K562 (cell line): ENCODE data around the gene DNAH17. TPM values are rescaled to one million over a fixed set of nuclear protein-coding genes. Genes with fewer than 3 reads are reported as not detected.
A peak's percentile ranks its signal among the peaks of the same experiment; 100 is the strongest.

ENCODE experiments used
- C11orf30 ChIP-seq: fragments of 450-650 bp; IDR thresholded peaks from 2 replicates; pipeline ENCODE4 v1.6.1; 2016; ENCODE audit warnings: low read depth, mild to moderate bottlenecking
- CBFA2T2 ChIP-seq: fragments of 450-650 bp; conservative IDR thresholded peaks from 2 replicates; pipeline ENCODE4 v1.6.1; 2017; ENCODE audit warnings: mild to moderate bottlenecking
- FOXK2 ChIP-seq, 2 experiments: fragments of 450-650 bp; IDR thresholded peaks in 1 of 2; conservative IDR thresholded peaks in 1 of 2; 2 replicates each; pipeline ENCODE4 v1.6.1; 2016; ENCODE audit warnings: low read depth in 2 of 2, mild to moderate bottlenecking in 1 of 2
- HNRNPL ChIP-seq: fragments of 200-400 bp; formaldehyde crosslinking; IDR thresholded peaks from 2 replicates; pipeline ENCODE4 v1.6.1; 2017; ENCODE audit warnings: low read depth, mild to moderate bottlenecking, low read length
- MCM7 ChIP-seq, 2 experiments: fragments of 450-650 bp; IDR thresholded peaks; 2 replicates each; pipeline ENCODE4 v1.6.1; 2016 to 2018
- MEF2D ChIP-seq: conservative IDR thresholded peaks from 2 replicates; pipeline ENCODE4 v1.6.1; 2016; ENCODE audit warnings: low read depth, missing genetic modification characterization, missing compliant biosample characterization
- MEIS2 ChIP-seq: fragments of 450-650 bp; IDR thresholded peaks from 2 replicates; pipeline ENCODE4 v1.6.1; 2014; ENCODE audit warnings: mild to moderate bottlenecking; ENCODE audit not compliant: partially characterized antibody
- MTA2 ChIP-seq: fragments of 450-650 bp; IDR thresholded peaks from 2 replicates; pipeline ENCODE4 v1.6.1; 2016; ENCODE audit warnings: low read depth
- NONO ChIP-seq, 2 experiments: fragments of 200-400 bp in 1 of 2; fragments of 450-650 bp in 1 of 2; formaldehyde crosslinking in 1 of 2; IDR thresholded peaks; 2 replicates each; pipeline ENCODE4 v1.6.1; 2017; ENCODE audit warnings: low read depth in 2 of 2, mild to moderate bottlenecking in 2 of 2, moderate library complexity in 2 of 2, low read length in 1 of 2
- RAD51 ChIP-seq: fragments of 450-650 bp; IDR thresholded peaks from 2 replicates; pipeline ENCODE4 v1.7.1; 2016; ENCODE audit warnings: low read depth, mild to moderate bottlenecking, borderline replicate concordance
- SIX5 ChIP-seq, 2 experiments: IDR thresholded peaks; 2 replicates each; pipeline ENCODE4 v1.6.1; 2011; ENCODE audit warnings: low read length in 2 of 2, borderline replicate concordance in 1 of 2, low read depth in 1 of 2, mild to moderate bottlenecking in 1 of 2, moderate library complexity in 1 of 2; ENCODE audit not compliant: insufficient read depth in 1 of 2
- SNAPC5 ChIP-seq: fragments of 250-450 bp; sonication (Bioruptor Pico); IDR thresholded peaks from 2 replicates; pipeline ENCODE4 v1.8.0; 2021; ENCODE audit warnings: moderate library complexity, mild to moderate bottlenecking, inconsistent platforms
- SRSF7 ChIP-seq: fragments of 200-400 bp; formaldehyde crosslinking; optimal IDR thresholded peaks from 2 replicates; pipeline ENCODE3; 2017; ENCODE audit warnings: mild to moderate bottlenecking, low read depth, low read length
- STAT5B ChIP-seq: fragments of 250-450 bp; sonication (Bioruptor Pico); IDR thresholded peaks from 2 replicates; pipeline ENCODE4 v1.8.0; 2021; ENCODE audit warnings: mild to moderate bottlenecking, inconsistent platforms
- TEAD1 ChIP-seq, 2 experiments: fragments of 450-650 bp in 1 of 2; sonication (generic) in 1 of 2; formaldehyde crosslinking; IDR thresholded peaks; 2 replicates each; pipeline versions ENCODE4 v1.4.0 to v1.8.0; 2020 to 2022; ENCODE audit warnings: mild to moderate bottlenecking in 2 of 2, missing genetic modification reagents in 1 of 2
- THRAP3 ChIP-seq: fragments of 450-650 bp; IDR thresholded peaks from 2 replicates; pipeline ENCODE4 v1.6.1; 2016; ENCODE audit warnings: mild to moderate bottlenecking, inconsistent platforms, borderline replicate concordance
- USF2 ChIP-seq: sonication (generic); formaldehyde crosslinking; IDR thresholded peaks from 2 replicates; pipeline ENCODE4 v1.5.0; 2020; ENCODE audit warnings: missing genetic modification reagents
- ZBTB2 ChIP-seq: fragments of 450-650 bp; IDR thresholded peaks from 2 replicates; pipeline ENCODE4 v1.6.1; 2016; ENCODE audit warnings: antibody characterized with exemption
- ZKSCAN1 ChIP-seq: fragments of 150-350 bp; IDR thresholded peaks from 2 replicates; pipeline ENCODE4 v1.6.1; 2016; ENCODE audit warnings: low read depth, low read length
- ZNF217 ChIP-seq: sonication (generic); formaldehyde crosslinking; IDR thresholded peaks from 2 replicates; pipeline ENCODE4 v1.8.0; 2022; ENCODE audit warnings: mild to moderate bottlenecking, missing genetic modification reagents
- ZNF668 ChIP-seq: fragments of 250-450 bp; sonication (Bioruptor Pico); IDR thresholded peaks from 2 replicates; pipeline ENCODE4 v1.8.0; 2022; ENCODE audit warnings: mild to moderate bottlenecking, inconsistent platforms
- polyA plus RNA-seq, 8 experiments: library from polyadenylated mRNA; depleted of rRNA in 4 of 8; stranded (reverse) in 5 of 8; unstranded in 3 of 8; fragments of >200 nt; fragmentation: Nextera tagmentation in 2 of 8; fragmentation: Illumina TruSeq in 1 of 8; extraction: Ambion mirVana in 2 of 8; extraction: Trizol in 1 of 8; gene quantifications; 2 replicates each; pipeline versions ENCODE4 v1.2.1 to v1.2.3, GENCODE V29; 2011 to 2014; ENCODE audit warnings: inconsistent platforms in 1 of 8, missing spikeins in 1 of 8
- total RNA-seq, 7 experiments: library from RNA; depleted of rRNA in 6 of 7; stranded (reverse); fragments of >200 nt in 6 of 7; fragmentation: Illumina TruSeq in 2 of 7; extraction: Trizol in 2 of 7; gene quantifications; 2 replicates each; pipeline versions ENCODE4 v1.2.1 to v1.2.3, GENCODE V29; 2011 to 2021; ENCODE audit warnings: low replicate concordance in 1 of 7
- TF ChIP-seq, protein P1 (sequence below), 2 experiments: fragments of 200-800 bp in 1 of 2; sonication (Bioruptor generic) in 1 of 2; sonication (generic) in 1 of 2; formaldehyde crosslinking in 1 of 2; IDR thresholded peaks in 1 of 2; conservative IDR thresholded peaks in 1 of 2; 2 replicates each; pipeline versions ENCODE4 v1.5.0 to v1.6.1; 2016 to 2020; ENCODE audit warnings: missing compliant biosample characterization in 1 of 2, missing genetic modification characterization in 1 of 2, missing genetic modification reagents in 1 of 2
- TF ChIP-seq, protein P2 (sequence below), 2 experiments: fragments of 450-650 bp in 1 of 2; sonication (generic) in 1 of 2; formaldehyde crosslinking; conservative IDR thresholded peaks; 2 replicates each; pipeline versions ENCODE4 v1.4.0 to v1.8.1; 2020 to 2022; ENCODE audit warnings: mild to moderate bottlenecking in 1 of 2, missing genetic modification reagents in 1 of 2

DNAH17 gene
- total and polyA plus RNA-seq, 9 of the 15 experiments (the other 6 are each of a cell fraction or from before 2014, with no cell fraction given): under 0.01 to 0.06 (median 0.03) TPM; not detected in 5

DNA sequence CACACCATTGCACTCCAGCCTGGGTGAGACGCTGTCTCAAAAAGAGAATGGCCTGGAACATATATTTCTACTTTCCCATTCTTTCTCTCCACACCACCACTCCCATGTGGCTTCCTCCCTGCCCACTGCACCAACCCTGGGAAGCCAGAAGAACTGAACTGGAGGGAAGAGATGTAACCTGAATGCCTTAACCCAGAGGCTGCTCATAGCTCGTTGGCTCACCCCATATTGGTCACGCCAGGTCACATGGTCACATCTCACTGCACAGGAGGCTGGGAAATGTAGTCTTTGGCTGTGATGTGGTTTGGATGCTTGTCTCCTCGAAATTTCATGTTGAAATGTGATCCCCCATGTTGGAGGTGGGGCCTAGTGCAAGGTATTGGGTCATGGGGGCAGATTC, 5.9 kb upstream of the DNAH17 start (continued):
- TF ChIP-seq SNAPC5 (no peak), ZBTB2 (no peak), USF2 (CRISPR knock-in tag) (peak; percentile 96), MCM7 (IDR thresholded peaks at IDR 0.05) (no peak), TEAD1 (CRISPR knock-in tag; IDR thresholded peaks at IDR 0.05) (0 out of 4 replicates have a peak, but pooled peaks of 1 of the 2 experiments have one; percentile 20), HNRNPL (no peak), SIX5 (IDR thresholded peaks at IDR 0.05; ENCODE audit: borderline replicate concordance in 1 of 2, insufficient read depth in 1 of 2, low read depth in 1 of 2, low read length in 2 of 2) (peak; percentile 68 to 81), ZNF668 (CRISPR knock-in tag) (no peak), ZNF217 (CRISPR knock-in tag) (no peak), MEIS2 (no peak), NONO (IDR thresholded peaks at IDR 0.05; ENCODE audit: low read depth in 2 of 2, low read length in 1 of 2) (no peak), MTA2 (no peak), CBFA2T2 (peak; percentile 31; the same call in 1 of the 2 replicates), MEF2D (tag) (no peak), SRSF7 (no peak), THRAP3 (no peak), ZKSCAN1 (no peak), C11orf30 (no peak), FOXK2 (conservative IDR thresholded peaks at IDR 0.05 in 1 of 2, IDR thresholded peaks at IDR 0.05 in 1 of 2; ENCODE audit: low read depth in 2 of 2) (no peak), RAD51 (peak; percentile 90), STAT5B (CRISPR knock-in tag) (no peak)
- TF ChIP-seq, protein P1, sequence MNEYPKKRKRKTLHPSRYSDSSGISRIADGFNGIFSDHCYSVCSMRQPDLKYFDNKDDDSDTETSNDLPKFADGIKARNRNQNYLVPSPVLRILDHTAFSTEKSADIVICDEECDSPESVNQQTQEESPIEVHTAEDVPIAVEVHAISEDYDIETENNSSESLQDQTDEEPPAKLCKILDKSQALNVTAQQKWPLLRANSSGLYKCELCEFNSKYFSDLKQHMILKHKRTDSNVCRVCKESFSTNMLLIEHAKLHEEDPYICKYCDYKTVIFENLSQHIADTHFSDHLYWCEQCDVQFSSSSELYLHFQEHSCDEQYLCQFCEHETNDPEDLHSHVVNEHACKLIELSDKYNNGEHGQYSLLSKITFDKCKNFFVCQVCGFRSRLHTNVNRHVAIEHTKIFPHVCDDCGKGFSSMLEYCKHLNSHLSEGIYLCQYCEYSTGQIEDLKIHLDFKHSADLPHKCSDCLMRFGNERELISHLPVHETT (CRISPR knock-in tag; conservative IDR thresholded peaks at IDR 0.05 in 1 of 2, IDR thresholded peaks at IDR 0.05 in 1 of 2): no peak
- TF ChIP-seq, protein P2, sequence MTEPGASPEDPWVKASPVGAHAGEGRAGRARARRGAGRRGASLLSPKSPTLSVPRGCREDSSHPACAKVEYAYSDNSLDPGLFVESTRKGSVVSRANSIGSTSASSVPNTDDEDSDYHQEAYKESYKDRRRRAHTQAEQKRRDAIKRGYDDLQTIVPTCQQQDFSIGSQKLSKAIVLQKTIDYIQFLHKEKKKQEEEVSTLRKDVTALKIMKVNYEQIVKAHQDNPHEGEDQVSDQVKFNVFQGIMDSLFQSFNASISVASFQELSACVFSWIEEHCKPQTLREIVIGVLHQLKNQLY (CRISPR knock-in tag; conservative IDR thresholded peaks at IDR 0.05): no peak
